HUES48 (cell line): ENCODE results near the gene TMEM253.

Source experiments
- H3K27ac ChIP-seq: one replicate; pipeline ENCODE4 v1.7.0; 2013; ENCODE audit warnings: low read depth, low read length, inconsistent platforms
- H3K27me3 ChIP-seq: 2 replicates; pipeline ENCODE4 v1.6.1; 2013; ENCODE audit warnings: mild to moderate bottlenecking, low read length; ENCODE audit not compliant: control insufficient read depth, insufficient read depth
- H3K36me3 ChIP-seq: 2 replicates; pipeline ENCODE4 v1.6.1; 2013; ENCODE audit warnings: low read length; ENCODE audit not compliant: control insufficient read depth, insufficient read depth
- H3K4me1 ChIP-seq: 2 replicates; pipeline ENCODE4 v1.6.1; 2013; ENCODE audit warnings: mild to moderate bottlenecking, low read length; ENCODE audit not compliant: control insufficient read depth, insufficient read depth
- H3K4me3 ChIP-seq: 2 replicates; pipeline ENCODE4 v1.5.1; 2013; ENCODE audit warnings: mild to moderate bottlenecking, low read depth, low read length
- H3K9ac ChIP-seq: 2 replicates; pipeline ENCODE4 v1.6.1; 2013; ENCODE audit warnings: mild to moderate bottlenecking, low read depth, low read length, moderate library complexity
- H3K9me3 ChIP-seq: 2 replicates; pipeline ENCODE4 v1.6.1; 2013; ENCODE audit warnings: low read length; ENCODE audit not compliant: control insufficient read depth, insufficient read depth

TMEM253 gene

GRCh38 chr14:21100931-21101330 is at the start of gene TMEM253:
TMEM253 (plus strand) TSS chr14:21101066; CDS start chr14:21101344, 278 bp downstream.
- H3K36me3 ChIP-seq = no peaks in the 10 kb centered on the region
- H3K4me1 ChIP-seq = peaks cover 49% of the 10 kb centered on the region
- no peak within 1 kb of the TSS for H3K27ac ChIP-seq
- no peaks in the 10 kb centered on the region for H3K9me3 ChIP-seq
- H3K4me3 ChIP-seq = peak within 1 kb of the TSS; percentile 84; the same call in 1 of the 2 replicates
- no peaks in the 10 kb centered on the region for H3K27me3 ChIP-seq
- no peak within 1 kb of the TSS for H3K9ac ChIP-seq

- no peaks in the 10 kb centered on the region; the same call in 1 of the 2 replicates for H3K27me3 ChIP-seq
- no peaks in the 10 kb centered on the region for H3K9me3 ChIP-seq
- H3K36me3 ChIP-seq = no peaks in the 10 kb centered on the region
- no peak overlapping the region for H3K27ac ChIP-seq
- peaks cover 9% of the 10 kb centered on the region for H3K4me1 ChIP-seq
- H3K9ac ChIP-seq = no peak overlapping the region
- no peak overlapping the region for H3K4me3 ChIP-seq
These were observed 47.4 kb upstream of the TMEM253 start for GRCh38 chr14:21053184-21054122.

DNA sequence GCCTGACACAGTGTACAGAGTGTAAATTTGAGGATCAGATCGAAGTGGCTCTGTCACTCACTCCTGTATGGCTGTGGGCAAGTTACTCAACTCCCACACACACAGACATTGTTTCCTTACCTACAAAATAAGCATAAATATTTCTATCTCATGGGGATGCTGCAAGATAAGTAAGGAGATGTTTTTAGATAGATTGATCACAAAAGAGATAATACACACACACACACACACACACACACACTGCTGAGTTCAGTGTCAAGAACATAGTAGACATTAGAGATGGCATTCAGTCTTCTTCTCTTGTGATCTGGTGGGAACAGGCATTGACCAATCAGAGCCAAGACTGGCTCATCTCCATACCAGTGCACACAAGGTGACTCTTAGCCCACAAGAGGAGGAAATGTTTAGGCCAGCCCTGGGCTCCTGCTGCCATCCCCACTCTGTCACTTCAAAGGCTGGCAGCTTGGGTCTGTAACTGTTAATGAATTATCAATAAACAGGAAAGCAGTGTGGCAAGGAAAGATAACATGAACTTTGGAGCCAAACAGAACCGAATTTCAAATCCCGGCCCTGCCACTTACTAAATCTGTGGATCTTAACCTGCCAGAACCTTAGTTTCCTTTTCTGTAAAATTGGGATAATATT is 46.6 kb upstream of the TMEM253 start:
- H3K27ac ChIP-seq = no peak overlapping the region
- H3K36me3 ChIP-seq = no peaks in the 10 kb centered on the region
- H3K4me3 ChIP-seq = no peak overlapping the region
- no peaks in the 10 kb centered on the region; the same call in 1 of the 2 replicates for H3K27me3 ChIP-seq
- peaks cover 9% of the 10 kb centered on the region for H3K4me1 ChIP-seq
- H3K9me3 ChIP-seq = no peaks in the 10 kb centered on the region
- H3K9ac ChIP-seq = no peak overlapping the region

- H3K27me3 ChIP-seq = no peaks in the 10 kb centered on the region; the same call in 1 of the 2 replicates
- H3K9me3 ChIP-seq = no peaks in the 10 kb centered on the region
- no peak overlapping the region for H3K9ac ChIP-seq
- no peak overlapping the region for H3K27ac ChIP-seq
- peaks cover 9% of the 10 kb centered on the region for H3K4me1 ChIP-seq
- H3K4me3 ChIP-seq = no peak overlapping the region
- H3K36me3 ChIP-seq = no peaks in the 10 kb centered on the region
These were observed 46.1 kb upstream of the TMEM253 start for GRCh38 chr14:21054768-21055145.

GRCh38 chr14:21055432-21056117 is 45.3 kb upstream of the TMEM253 start:
- no peak overlapping the region for H3K27ac ChIP-seq
- H3K9me3 ChIP-seq = no peaks in the 10 kb centered on the region
- no peak overlapping the region for H3K9ac ChIP-seq
- no peaks in the 10 kb centered on the region for H3K36me3 ChIP-seq
- H3K27me3 ChIP-seq = no peaks in the 10 kb centered on the region; the same call in 1 of the 2 replicates
- H3K4me1 ChIP-seq = peaks cover 9% of the 10 kb centered on the region
- H3K4me3 ChIP-seq = no peak overlapping the region

DNA sequence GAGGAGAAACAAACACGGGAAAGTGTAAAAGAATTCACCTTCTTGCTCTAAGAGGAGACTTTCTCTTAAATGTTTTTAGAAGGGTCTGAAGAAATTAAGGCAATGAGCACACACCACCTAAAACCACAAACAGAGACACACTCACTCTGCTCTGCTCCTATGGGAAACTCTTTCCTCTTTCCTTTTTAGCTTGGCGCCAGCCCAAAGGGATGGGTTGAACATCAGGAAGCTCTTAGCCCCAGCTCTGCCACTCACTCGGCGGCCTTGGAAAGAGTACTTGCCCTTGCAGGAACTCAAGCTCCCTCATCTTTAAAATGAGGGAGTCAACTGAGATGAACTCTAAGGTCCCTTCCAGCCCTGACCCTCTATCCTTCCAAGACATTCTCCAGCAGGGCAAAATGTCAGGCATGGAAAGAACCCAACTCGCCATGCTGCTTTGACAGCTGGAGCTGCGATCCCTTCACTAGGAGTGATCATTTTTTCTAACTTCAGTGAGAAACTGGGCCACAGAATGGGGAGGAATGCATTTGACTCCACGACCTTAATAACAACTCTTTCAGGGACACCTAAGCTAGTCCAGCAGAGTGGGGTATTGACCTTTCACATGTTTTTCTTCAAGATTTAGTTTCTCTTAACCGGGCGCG is 44.2 kb upstream of the TMEM253 start:
- no peaks in the 10 kb centered on the region; the same call in 1 of the 2 replicates for H3K27me3 ChIP-seq
- H3K9ac ChIP-seq = no peak overlapping the region
- no peak overlapping the region for H3K4me3 ChIP-seq
- peaks cover 9% of the 10 kb centered on the region for H3K4me1 ChIP-seq
- no peaks in the 10 kb centered on the region for H3K36me3 ChIP-seq
- H3K9me3 ChIP-seq = no peaks in the 10 kb centered on the region
- H3K27ac ChIP-seq = no peak overlapping the region

- H3K4me1 ChIP-seq = peaks cover 9% of the 10 kb centered on the region
- no peaks in the 10 kb centered on the region for H3K9me3 ChIP-seq
- H3K36me3 ChIP-seq = no peaks in the 10 kb centered on the region
- no peak within 1 kb of the TSS for H3K27ac ChIP-seq
- no peaks in the 10 kb centered on the region; the same call in 1 of the 2 replicates for H3K27me3 ChIP-seq
- no peak within 1 kb of the TSS for H3K4me3 ChIP-seq
- no peak within 1 kb of the TSS for H3K9ac ChIP-seq
These were observed 42.8 kb upstream of the TMEM253 start, which contains the start of gene RNASE8 for GRCh38 chr14:21057803-21058675. RNASE8 (plus strand) TSS chr14:21057822; CDS start chr14:21057893, 71 bp downstream.

GRCh38 chr14:21058903-21059302 is 42.0 kb upstream of the TMEM253 start:
- Histone ChIP-seq H3K4me3 (no peak overlapping the region), H3K4me1 (peaks cover 17% of the 10 kb centered on the region), H3K27ac (no peak overlapping the region), H3K9me3 (no peaks in the 10 kb centered on the region), H3K27me3 (no peaks in the 10 kb centered on the region; the same call in 1 of the 2 replicates), H3K9ac (no peak overlapping the region), H3K36me3 (no peaks in the 10 kb centered on the region)

GRCh38 chr14:21059842-21060613 is 40.8 kb upstream of the TMEM253 start:
- no peaks in the 10 kb centered on the region for H3K9me3 ChIP-seq
- H3K36me3 ChIP-seq = no peaks in the 10 kb centered on the region
- H3K9ac ChIP-seq = no peak overlapping the region
- no peaks in the 10 kb centered on the region; the same call in 1 of the 2 replicates for H3K27me3 ChIP-seq
- no peak overlapping the region for H3K27ac ChIP-seq
- H3K4me1 ChIP-seq = peaks cover 18% of the 10 kb centered on the region
- H3K4me3 ChIP-seq = no peak overlapping the region
